Occipital lobe (tissue), 1 donor: Measurements from ENCODE around the gene CKM. TPM values are rescaled to one million over a fixed set of nuclear protein-coding genes. Genes with fewer than 3 reads are reported as not detected.

Experiments used
- total RNA-seq: library from RNA; depleted of rRNA; stranded (reverse); fragments of >200 nt; gene quantifications from one replicate; pipeline ENCODE4 v1.2.3, GENCODE V29; 2014

Gene CKM
- total RNA-seq, 1 donor from 2014 or later, result 1.2 TPM

Other genes starting within 250 kb of the CKM start
- gene ZNF296, start 246.4 kb downstream of the CKM start, total RNA-seq, result not detected
- 13.3 TPM for gene GEMIN7, start 243.6 kb downstream of the CKM start, total RNA-seq
- 20.6 TPM for gene PPP1R37, start 229.7 kb downstream of the CKM start, total RNA-seq
- 0.47 TPM for gene NKPD1, start 161.9 kb downstream of the CKM start, total RNA-seq
- gene TRAPPC6A, start 144.6 kb downstream of the CKM start, total RNA-seq, result 2.2 TPM
- gene BLOC1S3, start 144.1 kb downstream of the CKM start, total RNA-seq, result 3.1 TPM
- gene EXOC3L2, start 77.5 kb downstream of the CKM start, total RNA-seq, result not detected
- 19.2 TPM for gene MARK4, start 71.6 kb downstream of the CKM start, total RNA-seq
- gene KLC3, start 17.9 kb upstream of the CKM start, total RNA-seq, result 0.16 TPM
- gene ERCC2, start 47.7 kb upstream of the CKM start, total RNA-seq, result 10.9 TPM
- gene PPP1R13L, start 82.2 kb upstream of the CKM start, total RNA-seq, result not detected
- gene POLR1G, start 83.8 kb upstream of the CKM start, total RNA-seq, result 5.3 TPM
- gene ERCC1, start 101.0 kb upstream of the CKM start, total RNA-seq, result 51.2 TPM
- gene FOSB, start 145.1 kb upstream of the CKM start, total RNA-seq, result 2.2 TPM
- 56.8 TPM for gene RTN2, start 174.2 kb upstream of the CKM start, total RNA-seq
- 0.47 TPM for gene PPM1N, start 175.6 kb upstream of the CKM start, total RNA-seq
- gene VASP, start 184.6 kb upstream of the CKM start, total RNA-seq, result 8.4 TPM